Measurements from ENCODE around the gene NCKAP1.
"Not testable (repeated sequence)": the region's sequence is repeated elsewhere in the genome, so short reads cannot be mapped to it uniquely, and the experiment has no call there.

Gene NCKAP1

GRCh38 chr2:182906454-182906853, 131.8 kb downstream of the NCKAP1 start:
- no peak for DNase-seq

GRCh38 chr2:182904844-182905243, 133.4 kb downstream of the NCKAP1 start:
- no peak for DNase-seq

- no peak for DNase-seq
Observed at GRCh38 chr2:182903566-182903965, 134.7 kb downstream of the NCKAP1 start.

- DNase-seq = no peak
Observed at GRCh38 chr2:182901748-182902147, 136.5 kb downstream of the NCKAP1 start.

- no peak for DNase-seq
Observed at GRCh38 chr2:182898718-182899117, 139.5 kb downstream of the NCKAP1 start.

GRCh38 chr2:182897137-182897536, 141.1 kb downstream of the NCKAP1 start:
- DNase-seq = no peak

GRCh38 chr2:182895798-182896197, 142.5 kb downstream of the NCKAP1 start:
- DNase-seq = no peak

GRCh38 chr2:182895169-182895568, 143.1 kb downstream of the NCKAP1 start:
- DNase-seq = no peak

GRCh38 chr2:182894174-182894573, 144.1 kb downstream of the NCKAP1 start:
- no peak for DNase-seq

- DNase-seq = no peak
Observed at GRCh38 chr2:182893666-182894065, 144.6 kb downstream of the NCKAP1 start.

GRCh38 chr2:182893035-182893434, 145.2 kb downstream of the NCKAP1 start:
- DNase-seq = not testable (repeated sequence)

GRCh38 chr2:182891611-182892010, 146.6 kb downstream of the NCKAP1 start:
- DNase-seq = no peak

- no peak for DNase-seq
Observed at GRCh38 chr2:182890773-182891378, 147.4 kb downstream of the NCKAP1 start.

GRCh38 chr2:182890305-182890704, 148.0 kb downstream of the NCKAP1 start:
- DNase-seq = no peak

GRCh38 chr2:182887753-182888415, 150.4 kb downstream of the NCKAP1 start:
- DNase-seq = no peak

- DNase-seq = no peak
Observed at GRCh38 chr2:182887093-182887492, 151.2 kb downstream of the NCKAP1 start.

GRCh38 chr2:182885771-182886170, 152.5 kb downstream of the NCKAP1 start:
- DNase-seq = no peak

- DNase-seq = no peak
Observed at GRCh38 chr2:182883451-182883850, 154.8 kb downstream of the NCKAP1 start.

- DNase-seq = not testable (repeated sequence)
Observed at GRCh38 chr2:182880100-182880499, 158.2 kb downstream of the NCKAP1 start.

GRCh38 chr2:182876653-182877052, 161.6 kb downstream of the NCKAP1 start:
- DNase-seq = not testable (repeated sequence)

GRCh38 chr2:182870227-182870626, 168.0 kb downstream of the NCKAP1 start:
- DNase-seq = no peak

GRCh38 chr2:182868054-182868796, 170.0 kb downstream of the NCKAP1 start:
- DNase-seq = no peak

GRCh38 chr2:182867426-182868053, 170.7 kb downstream of the NCKAP1 start:
- no peak for DNase-seq
